ENCODE measurements around the gene THRA. TPM values are rescaled to one million over a fixed set of nuclear protein-coding genes. Genes with fewer than 3 reads are reported as not detected.

THRA gene
- total RNA-seq, 1 experiment from 2014 or later: 10.1 TPM

GRCh38 chr17:40113110-40113906 lies 50.5 kb downstream of the THRA start:
- H3K18ac ChIP-seq (ENCODE audit: insufficient read length, low read depth, low read length): peak overlapping the region; percentile 52
- H3K56ac ChIP-seq (ENCODE audit: insufficient read length, low read depth, low read length): no peak overlapping the region
- H2AFZ ChIP-seq (ENCODE audit: low read length): no peak overlapping the region
- H2BK15ac ChIP-seq (ENCODE audit: low read depth, low read length): no peak overlapping the region
- no peak overlapping the region for H2BK5ac ChIP-seq (ENCODE audit: insufficient read length, low read length)
- H3K27ac Mint-ChIP-seq: peak overlapping the region; percentile 98 to 99 (median 99)
- H3K9ac ChIP-seq (ENCODE audit: extremely low read depth, insufficient read length, low read length): peak overlapping the region; percentile 48
- H3K14ac ChIP-seq (ENCODE audit: insufficient read depth, low read length): peak overlapping the region; percentile 72; the same call in 1 of the 2 replicates
- H3K27ac ChIP-seq (ENCODE audit: insufficient read length, low read depth, low read length): peak overlapping the region; percentile 15
- no peaks in the 10 kb centered on the region for H3K23me2 ChIP-seq (ENCODE audit: insufficient read length, low read depth, low read length, poor library complexity, severe bottlenecking)
- H4K5ac ChIP-seq (ENCODE audit: insufficient read length, low read depth, low read length): peak overlapping the region; percentile 9
- H3K4me1 ChIP-seq (ENCODE audit: insufficient read depth, low read length): peaks cover 15% of the 10 kb centered on the region; the same call in 1 of the 2 replicates
- H2BK20ac ChIP-seq (ENCODE audit: low read depth, low read length, poor library complexity, severe bottlenecking): no peak overlapping the region
- no peak overlapping the region for H4K8ac ChIP-seq (replicated peaks; ENCODE audit: insufficient read length, low read depth, low read length)
- peak; percentile 80 for TF ChIP-seq CTCF (conservative IDR thresholded peaks at IDR 0.05)
- no peaks in the 10 kb centered on the region for H4K20me1 ChIP-seq (ENCODE audit: control insufficient read depth, insufficient read depth, insufficient read length)
- no peaks in the 10 kb centered on the region for H3K27me3 ChIP-seq (ENCODE audit: insufficient read depth, low read length)
- no peak overlapping the region for H2BK120ac ChIP-seq (ENCODE audit: low read depth, low read length, poor library complexity, severe bottlenecking)
- H3K79me2 ChIP-seq (ENCODE audit: insufficient read depth, low read length): no peaks in the 10 kb centered on the region
- H3K4me1 Mint-ChIP-seq: peaks cover 62 to 70% of the 10 kb centered on the region in 2 experiments
- no peaks in the 10 kb centered on the region for H3K9me3 ChIP-seq (ENCODE audit: control insufficient read depth, low read depth, low read length)
- no peak overlapping the region for H3K23ac ChIP-seq (ENCODE audit: insufficient read length, low read depth, low read length)
- no peak overlapping the region for H4K91ac ChIP-seq (ENCODE audit: insufficient read length, low read depth, low read length)
- H3T11ph ChIP-seq (ENCODE audit: low read length): no peak overlapping the region
- peak; percentile 96 for DNase-seq
- no peaks in the 10 kb centered on the region; a peak in 2 of 7 replicates for H3K36me3 Mint-ChIP-seq (ENCODE audit: insufficient read depth in 1 of 3, low read depth in 3 of 3)
- no peaks in the 10 kb centered on the region for H3K79me1 ChIP-seq (ENCODE audit: insufficient read depth, low read depth, low read length, poor library complexity, severe bottlenecking)
- peak overlapping the region; percentile 60 to 73 for H3K4me3 Mint-ChIP-seq
- no peak overlapping the region for H2AK5ac ChIP-seq (ENCODE audit: insufficient read length, low read length)
- H3K27me3 Mint-ChIP-seq (ENCODE audit: low read depth): peaks cover 2% of the 10 kb centered on the region
- no peak overlapping the region for H3K4ac ChIP-seq (ENCODE audit: low read depth, low read length)
- H3K9me3 Mint-ChIP-seq: no peaks in the 10 kb centered on the region; a peak in 2 of 5 replicates
- H3K4me2 ChIP-seq (ENCODE audit: insufficient read depth, insufficient read length, low read length): peak overlapping the region; percentile 40
- H2BK12ac ChIP-seq (ENCODE audit: insufficient read length, low read depth, low read length): no peak overlapping the region
- no CpG with 5 or more reads among the region's 17 CpGs for WGBS (ENCODE audit: extremely low coverage, insufficient read length, low lambda C conversion rate)
